ENCODE measurements around the gene MINDY3.
"Not testable (repeated sequence)": the region's sequence is repeated elsewhere in the genome, so short reads cannot be mapped to it uniquely, and the experiment has no call there.

Gene MINDY3

DNA sequence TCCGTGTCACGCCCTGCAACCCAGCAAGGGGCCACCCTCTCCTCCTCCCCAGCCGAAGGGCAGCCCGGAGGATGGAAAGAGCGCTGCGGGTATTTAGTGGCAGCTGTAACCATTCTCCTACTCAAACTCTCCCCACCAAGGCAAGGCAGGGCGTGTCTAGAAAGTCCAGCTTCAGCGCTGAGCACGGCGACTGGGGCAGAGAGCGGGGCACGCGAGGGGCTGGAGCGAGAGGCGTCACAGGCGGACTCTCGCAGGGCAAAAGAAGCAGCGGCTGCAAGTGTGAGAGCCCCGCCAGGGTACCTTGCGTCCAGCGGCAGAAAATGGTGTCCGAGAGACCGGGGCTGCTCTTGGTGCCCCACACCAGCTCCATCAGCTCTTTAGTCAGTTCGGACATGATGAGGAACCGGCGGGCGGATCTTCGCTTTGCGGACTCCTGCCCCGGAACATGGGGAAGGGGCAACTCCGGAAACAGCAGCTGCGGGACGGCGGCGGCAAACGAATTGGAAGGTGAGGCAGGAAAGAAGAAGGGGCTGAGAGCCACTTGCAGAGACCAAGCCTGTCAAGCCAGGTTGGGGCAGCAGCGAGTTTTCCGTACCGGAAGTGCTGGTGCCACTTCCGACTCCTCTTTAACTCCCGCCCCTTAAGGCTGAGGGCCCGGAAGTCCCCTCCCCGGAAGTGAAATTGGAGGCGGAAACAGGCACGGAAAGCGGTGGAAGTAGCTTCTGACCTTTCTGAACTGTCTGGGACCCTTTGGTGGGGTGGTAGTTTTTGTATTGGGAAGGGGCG lies at the start of gene MINDY3:
Gene MINDY3 (minus strand): TSS at position 602 of the 786 bp plus-strand sequence. CDS start 208 bp downstream, at position 394.
- DNase-seq (ENCODE audit: low read depth in 3 of 3) = peak; percentile 66 to 72 (median 71)

DNA sequence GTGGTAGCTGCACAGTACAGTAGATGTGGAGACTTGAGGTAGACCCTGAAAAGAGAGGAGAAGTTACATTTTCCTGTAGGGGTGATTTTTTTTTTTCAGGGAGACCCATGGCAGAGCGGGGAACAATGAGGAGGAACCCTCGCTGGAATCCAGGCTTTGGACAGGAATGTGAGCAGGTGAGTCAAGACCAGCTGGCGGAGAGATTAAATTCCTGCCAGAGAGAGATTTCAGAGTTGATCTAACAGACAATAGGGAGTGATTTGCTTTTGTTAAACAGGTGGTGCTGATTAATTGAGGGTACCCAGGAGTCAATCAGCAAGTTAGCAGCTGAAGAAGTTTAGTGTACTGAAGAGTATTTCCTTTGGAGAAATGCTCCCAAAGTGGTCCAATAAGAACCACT lies 41.6 kb upstream of the MINDY3 start:
- DNase-seq (ENCODE audit: low read depth in 3 of 3) = no peak

DNA sequence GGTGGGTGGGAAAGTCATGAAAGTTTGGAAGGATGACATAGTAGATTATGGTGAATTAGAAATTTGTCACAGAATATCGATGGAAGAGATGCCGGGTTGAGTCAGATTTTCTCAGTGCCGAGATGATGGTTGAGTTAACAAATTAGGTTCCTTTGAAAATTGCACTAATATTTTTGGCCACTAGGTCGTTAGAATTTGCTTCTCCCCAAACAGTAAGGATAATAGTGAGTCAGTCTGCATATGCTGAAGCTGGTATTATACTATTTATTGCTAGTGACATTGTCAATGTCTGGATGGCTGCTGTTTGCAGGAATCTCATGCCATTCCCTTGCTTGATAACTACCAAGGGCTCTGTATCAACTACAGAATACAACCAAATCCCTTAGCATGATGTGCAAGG lies 37.7 kb upstream of the MINDY3 start:
- DNase-seq (ENCODE audit: low read depth in 3 of 3) = no peak

DNA sequence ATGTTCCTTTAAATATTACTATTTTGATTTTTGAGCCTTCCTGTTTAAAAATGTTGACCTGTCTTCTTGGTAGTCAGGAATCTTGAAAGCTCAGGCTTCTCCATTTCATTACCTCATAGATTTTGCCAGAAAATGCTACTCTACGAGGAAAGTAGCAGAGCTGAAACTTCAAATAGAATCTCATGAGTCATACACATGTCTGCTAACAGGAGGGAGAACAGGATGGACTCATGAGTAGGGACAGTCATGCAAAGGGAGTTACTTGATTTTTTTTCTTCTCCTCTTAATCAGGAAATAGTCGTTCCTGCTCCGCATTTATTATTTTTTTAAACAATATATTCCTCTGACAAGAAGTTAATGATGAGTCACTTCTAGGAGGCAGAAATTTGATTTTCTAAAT lies 37.0 kb upstream of the MINDY3 start:
- DNase-seq (ENCODE audit: low read depth in 3 of 3) = no peak

DNA sequence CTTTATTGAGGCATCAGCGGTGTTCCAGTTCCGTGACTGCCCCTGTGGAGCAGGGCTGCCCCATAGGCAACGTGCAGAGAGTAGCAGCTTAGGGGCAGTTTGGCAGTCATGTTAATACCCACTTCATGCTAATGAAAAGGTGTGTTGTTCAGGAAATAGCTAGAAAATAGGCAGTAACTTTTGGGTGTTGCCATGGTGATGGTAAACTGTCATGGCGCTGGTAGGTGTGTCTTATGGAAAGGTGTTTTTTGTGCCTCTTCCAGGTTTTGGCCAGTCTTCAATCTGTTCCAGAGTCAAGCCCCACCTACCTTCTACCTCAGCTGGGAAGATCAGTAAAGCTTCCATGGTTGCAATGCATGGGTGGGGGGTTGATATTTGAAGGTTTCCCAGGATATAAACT lies 36.3 kb upstream of the MINDY3 start:
- DNase-seq (ENCODE audit: low read depth in 3 of 3) = no peak

DNA sequence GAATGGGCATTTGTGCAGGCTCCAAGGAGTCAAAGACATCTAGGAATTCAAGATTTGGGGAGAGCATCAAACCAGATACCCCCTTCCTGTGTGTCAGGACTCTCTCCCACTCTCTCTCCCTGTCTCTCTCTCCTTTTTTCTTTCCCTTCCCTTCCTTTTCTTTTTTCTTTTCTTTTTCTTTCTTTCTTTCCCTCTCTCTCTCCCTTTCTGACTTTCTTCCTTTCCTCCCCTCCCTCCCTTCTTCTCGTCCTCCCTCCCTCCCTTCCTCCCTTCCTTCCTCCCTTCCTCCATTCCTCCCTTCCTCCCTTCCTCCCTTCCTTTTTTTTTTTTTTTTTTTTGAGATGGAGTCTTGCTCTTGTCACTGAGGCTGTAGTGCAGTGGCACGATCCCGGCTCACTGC lies 24.1 kb upstream of the MINDY3 start:
- DNase-seq (ENCODE audit: low read depth in 3 of 3) = no peak

DNA sequence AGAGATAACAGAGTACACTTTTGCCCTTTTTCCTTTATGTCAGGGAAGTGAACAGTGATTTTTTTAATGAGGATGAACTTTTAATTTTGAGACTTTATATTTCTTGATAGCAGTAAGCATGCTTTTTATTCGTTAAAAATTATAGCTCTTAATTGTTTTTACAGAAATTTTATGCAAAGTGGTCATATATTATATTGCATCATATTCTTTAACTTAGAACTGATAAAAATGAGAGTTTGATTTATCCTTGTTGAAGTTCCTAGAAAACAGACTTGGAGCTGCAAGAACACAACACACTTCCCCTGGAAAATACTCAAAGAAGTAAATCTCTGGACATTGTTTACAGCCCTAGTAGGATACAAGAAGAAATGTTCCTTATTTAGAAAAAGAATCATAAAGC lies 21.2 kb upstream of the MINDY3 start:
- DNase-seq (ENCODE audit: low read depth in 3 of 3) = no peak

DNA sequence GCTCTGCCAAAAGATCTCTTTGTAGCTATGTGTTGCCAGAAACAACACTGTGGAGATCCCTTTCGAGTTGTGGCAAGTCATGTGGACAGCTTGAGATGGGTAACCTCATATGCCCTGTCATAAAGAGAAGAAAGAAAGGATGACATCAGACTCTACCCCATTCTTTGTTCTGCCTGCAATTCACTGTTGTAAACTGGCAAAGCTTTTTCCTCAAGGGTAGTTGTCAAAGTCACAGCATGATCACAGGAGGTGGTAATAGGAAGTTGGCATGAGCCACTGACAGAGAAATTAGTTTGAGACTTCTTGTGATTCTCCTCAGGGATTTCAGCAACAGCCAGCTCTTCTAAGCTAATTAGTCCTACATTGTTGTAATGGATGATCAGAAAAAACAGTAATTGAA lies 19.4 kb upstream of the MINDY3 start:
- DNase-seq (ENCODE audit: low read depth in 3 of 3) = no peak

DNA sequence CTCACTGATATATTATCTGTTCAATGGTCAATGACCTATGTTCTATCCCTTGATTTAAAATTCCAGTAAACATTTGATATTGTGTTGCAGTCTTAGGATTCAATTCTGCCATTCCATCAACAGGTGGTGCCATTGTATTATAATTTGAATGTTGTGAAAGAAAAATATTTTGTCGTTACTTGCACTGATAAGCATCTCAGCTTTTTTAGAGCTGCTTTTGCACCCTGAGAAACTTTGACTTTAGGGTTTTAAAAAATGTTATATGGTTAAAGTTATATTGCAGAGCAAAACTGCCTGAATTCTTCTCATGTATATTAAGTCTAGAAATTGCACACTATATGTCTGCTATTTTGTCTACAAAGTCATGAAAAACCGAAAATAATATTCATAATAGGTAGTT lies 18.8 kb upstream of the MINDY3 start:
- DNase-seq (ENCODE audit: low read depth in 3 of 3) = no peak

DNA sequence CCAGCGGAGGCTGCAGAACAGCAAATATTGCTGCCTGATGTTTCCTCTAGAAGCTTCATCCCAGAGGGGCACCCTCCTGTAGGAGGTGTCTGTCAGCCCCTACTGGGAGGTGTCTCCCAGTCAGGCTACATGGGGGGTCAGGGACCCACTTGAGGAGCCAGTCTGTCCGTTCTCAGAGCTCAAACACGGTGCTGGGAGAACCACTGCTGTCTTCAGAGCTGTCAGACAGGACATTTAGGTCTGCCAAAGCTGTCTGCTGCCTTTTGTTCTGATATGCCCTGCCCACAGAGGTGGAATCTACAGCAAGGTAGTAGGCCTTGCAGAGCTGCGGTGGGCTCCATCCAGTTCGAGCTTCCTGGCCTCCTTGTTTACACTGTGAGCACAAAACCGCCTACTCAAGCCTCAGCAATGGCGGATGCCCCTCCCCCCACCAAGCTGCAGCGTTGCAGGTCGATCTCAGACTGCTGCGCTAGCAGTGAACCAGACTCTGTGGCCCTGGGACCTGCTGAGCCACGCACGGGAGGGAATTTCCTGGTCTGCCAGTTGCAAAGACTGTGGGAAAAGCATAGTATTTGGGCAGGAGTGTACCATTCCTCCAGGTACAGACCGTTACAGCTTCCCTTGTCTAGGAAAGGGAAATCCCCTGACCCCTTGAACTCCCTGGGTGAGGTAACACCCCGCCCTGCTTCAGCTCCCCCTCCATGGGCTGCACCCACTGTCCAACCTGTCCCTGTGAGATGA lies 17.7 kb upstream of the MINDY3 start:
- no peak for DNase-seq (ENCODE audit: low read depth in 3 of 3)

DNA sequence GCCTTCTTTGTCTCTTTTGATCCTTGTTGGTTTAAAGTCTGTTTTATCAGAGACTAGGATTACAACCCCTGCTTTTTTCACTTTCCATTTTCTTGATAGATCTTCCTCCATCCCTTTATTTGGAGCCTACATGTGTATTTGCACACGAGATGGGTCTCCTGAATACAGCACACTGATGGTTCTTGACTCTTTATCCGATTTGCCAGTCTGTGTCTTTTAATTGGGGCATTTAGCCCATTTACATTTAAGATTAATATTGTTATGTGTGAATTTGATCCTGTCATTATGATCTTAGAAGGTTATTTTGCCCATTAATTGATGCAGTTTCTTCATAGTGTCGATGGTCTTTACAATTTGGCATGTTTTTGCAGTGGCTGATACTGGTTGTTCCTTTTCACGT lies 16.0 kb upstream of the MINDY3 start:
- not testable (repeated sequence) for DNase-seq (ENCODE audit: low read depth in 3 of 3)

DNA sequence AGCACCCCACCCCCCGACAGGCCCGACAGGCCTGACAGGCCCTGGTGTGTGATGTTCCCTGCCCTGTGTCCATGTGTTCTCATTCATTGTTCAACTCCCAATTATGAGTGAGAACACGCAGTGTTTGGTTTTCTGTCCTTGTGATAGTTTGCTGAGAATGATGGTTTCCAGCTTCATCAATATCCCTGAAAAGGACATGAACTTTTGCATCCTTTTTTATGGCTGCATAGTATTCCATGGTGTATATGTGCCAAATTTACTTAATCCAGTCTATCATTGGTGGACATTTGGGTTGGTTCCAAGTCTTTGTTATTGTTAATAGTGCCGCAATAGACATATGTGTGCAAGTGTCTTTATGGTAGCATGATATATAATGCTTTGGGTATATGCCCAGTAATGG lies 12.3 kb upstream of the MINDY3 start:
- not testable (repeated sequence) for DNase-seq (ENCODE audit: low read depth in 3 of 3)

DNA sequence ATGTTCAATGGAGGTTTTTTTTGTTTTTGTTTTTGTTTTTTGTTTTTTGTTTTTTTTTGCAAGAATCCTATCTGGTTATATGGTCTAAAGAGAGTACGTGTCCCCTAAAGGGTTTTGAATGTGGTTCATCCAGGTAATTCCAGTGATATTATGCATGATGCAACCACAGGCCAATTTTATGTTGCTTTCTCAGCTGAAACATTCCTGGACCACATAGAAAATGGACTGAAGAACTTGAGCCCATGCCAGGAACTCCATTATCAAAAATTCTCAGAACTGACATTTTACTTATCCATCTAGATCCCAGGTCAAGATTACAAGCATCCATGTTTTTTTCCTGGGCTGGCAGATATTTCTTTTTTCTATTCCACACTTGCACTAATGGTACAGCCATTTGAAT lies 11.5 kb upstream of the MINDY3 start:
- no peak for DNase-seq (ENCODE audit: low read depth in 3 of 3)

DNA sequence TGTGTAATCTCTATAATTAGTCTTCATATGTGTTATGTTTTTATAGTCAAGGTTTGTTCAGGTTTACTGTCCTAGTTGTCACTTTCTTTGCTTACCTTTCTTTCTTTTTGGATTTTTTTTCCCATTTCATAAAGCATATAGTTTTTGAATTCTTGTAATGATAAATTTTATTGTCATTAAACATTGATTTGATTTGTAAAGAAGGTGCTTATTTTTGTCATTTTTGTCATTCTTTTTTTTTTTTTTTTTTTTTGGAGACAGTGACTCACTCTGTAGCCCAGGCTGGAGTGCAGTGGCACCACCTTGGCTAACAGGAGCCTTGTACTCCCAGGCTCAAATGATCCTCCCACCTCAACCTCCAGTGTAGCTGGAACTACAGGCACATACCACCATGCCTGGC lies 9.6 kb upstream of the MINDY3 start:
- no peak for DNase-seq (ENCODE audit: low read depth in 3 of 3)

DNA sequence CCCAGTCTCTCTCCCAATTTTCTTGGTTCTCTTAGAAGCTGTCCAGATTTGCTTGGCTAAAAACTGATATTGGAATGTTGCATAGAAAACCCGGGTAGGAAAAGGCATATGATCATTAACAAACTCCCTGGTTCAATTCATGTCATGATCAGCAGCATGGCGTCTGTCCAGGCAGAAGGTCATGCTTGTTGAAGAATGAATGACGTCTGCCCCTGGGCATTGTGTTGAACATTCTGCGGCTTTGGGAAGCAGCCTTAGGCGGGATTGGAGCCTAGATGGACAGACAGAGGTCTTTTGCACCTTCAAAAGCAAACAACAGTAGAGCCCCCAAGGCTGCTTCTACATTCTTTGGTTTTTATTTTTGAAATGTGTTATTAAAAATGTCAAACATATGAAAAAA lies 7.7 kb upstream of the MINDY3 start:
- DNase-seq (ENCODE audit: low read depth in 3 of 3) = no peak

DNA sequence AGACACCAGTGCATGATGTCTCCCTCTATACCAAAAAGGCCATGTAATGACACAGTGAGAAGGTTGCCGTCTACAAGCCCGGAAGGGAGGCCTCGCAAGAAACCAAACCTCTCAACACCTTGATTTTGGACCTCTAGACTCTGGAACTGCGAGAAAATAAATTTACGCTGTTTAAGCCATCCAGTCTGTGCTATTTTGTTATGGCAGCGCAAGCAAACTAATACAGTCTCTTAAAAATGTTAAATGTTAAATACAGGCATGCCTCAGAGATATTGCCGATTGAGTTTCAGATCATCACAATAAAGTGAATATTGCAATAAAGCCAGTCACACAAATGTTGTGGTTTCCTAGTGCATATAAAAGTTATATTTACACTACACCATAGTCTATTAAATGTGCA lies 5.0 kb upstream of the MINDY3 start:
- no peak for DNase-seq (ENCODE audit: low read depth in 3 of 3)

DNA sequence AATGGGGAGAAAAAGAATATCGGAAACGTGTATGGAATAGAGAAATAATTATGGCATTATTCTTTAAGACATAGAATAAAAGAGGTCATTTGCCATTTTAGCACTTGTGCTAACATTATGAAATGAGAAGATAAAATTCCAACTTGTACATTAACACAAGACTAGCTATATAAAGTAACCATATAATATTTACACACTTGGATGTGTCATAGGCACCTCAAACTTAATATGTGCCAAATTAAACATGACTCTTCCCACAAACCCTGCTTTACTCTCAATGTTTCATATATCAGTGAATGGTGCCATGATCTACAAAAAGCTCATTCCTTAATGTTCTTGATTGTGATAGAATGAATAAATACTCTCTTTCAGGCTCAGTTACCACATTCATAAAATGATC lies 4.1 kb upstream of the MINDY3 start:
- DNase-seq (ENCODE audit: low read depth in 3 of 3) = no peak

DNA sequence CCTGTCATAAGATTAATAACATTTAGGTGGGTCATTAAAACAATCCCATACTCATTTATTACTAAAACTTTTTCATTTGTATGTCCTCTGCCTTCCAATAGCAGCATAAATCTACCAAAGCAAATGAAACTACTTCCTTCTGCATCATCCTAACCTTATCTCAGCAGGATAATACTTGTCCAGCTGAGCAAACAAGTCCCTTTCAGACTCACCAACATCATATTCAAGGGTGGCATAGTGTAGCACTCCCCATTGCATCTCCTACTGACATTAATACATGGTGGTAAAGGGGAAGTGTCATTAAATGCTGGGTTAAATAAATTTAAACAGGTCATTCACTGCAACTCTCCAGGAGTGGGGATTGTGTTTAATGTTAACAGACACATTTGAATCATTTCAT lies 3.4 kb upstream of the MINDY3 start:
- no peak for DNase-seq (ENCODE audit: low read depth in 3 of 3)

DNA sequence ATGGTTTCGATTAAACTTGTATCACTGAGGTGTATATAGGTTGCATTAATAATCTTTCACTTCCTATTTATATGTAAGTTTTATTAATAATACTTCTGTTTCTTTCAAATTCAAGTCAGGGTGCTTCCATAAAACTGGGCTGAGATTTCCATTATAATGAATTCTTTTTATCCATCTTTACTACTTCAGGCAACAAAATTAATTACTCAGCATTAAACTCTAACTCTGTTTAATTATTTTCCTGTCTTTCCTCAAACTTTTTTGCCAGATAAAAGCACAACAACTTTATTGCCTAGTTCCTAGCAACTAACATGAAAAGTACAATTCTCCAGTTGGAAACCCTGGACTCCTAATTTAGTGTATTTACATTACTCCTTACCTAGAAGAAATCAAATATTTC lies 3.0 kb upstream of the MINDY3 start:
- DNase-seq (ENCODE audit: low read depth in 3 of 3) = no peak

DNA sequence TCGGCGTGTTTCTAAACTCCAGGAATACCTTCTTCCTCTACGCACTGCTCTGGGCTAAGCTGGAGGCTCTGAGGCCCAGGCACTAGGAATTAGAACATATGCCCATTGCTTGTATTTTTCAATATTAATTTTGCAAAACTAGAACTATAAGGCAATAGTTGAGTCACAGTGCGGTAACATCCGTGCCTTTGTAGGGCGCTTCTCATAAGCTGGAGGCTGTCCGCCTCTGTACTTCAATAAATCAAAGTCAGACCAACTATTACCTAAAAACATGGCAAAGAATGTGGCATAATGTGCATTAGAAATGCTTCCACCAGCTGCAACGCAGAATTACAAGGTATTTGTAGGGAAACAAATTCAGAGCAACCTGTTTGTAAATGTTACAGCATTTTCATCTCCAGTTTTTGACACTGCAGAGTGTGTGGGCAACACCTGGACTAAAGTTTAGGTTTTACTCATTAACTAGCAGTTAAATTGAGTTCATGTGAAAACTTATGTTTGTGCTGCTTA lies 440 bp upstream of the MINDY3 start:
- no peak for DNase-seq (ENCODE audit: low read depth in 3 of 3)

DNA sequence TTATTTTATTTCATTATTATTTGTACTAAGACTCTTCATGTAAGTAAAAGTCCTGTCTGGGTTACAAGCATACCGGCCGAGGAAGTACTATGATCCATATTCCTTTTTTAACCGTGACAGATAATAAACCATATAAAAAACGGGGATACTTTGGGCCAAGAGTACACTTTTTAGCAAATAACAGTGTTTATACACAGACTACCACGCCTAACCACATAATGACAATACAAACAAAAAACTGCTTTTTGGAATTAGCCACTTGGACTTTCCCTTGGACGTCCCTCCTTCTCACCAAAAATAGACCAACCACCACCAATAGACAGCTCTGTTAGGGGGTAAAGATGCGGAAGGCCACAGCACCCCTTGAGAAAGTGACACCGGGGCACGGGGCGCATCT lies 800 bp downstream of the MINDY3 start:
- no peak for DNase-seq (ENCODE audit: low read depth in 3 of 3)

DNA sequence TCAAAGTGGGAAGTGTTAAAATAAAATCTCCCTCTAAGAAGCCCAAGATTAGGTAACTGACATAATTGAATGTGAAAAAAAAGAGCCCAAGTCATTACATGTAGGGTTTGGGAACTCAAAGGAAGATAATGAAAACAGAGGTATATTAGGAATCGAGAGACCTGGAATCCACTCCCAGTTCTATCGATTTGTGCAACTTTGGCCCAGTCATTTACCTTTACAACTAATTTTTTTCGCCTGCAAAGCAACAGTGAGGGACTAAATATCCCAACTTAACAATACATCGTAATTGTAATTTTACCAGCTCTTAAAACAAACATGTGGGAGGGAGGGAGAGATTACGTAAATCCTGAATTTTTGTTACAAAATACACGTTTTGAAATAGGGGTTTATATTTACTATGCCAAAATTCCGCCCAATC lies 1.4 kb downstream of the MINDY3 start:
- no peak for DNase-seq (ENCODE audit: low read depth in 3 of 3)

DNA sequence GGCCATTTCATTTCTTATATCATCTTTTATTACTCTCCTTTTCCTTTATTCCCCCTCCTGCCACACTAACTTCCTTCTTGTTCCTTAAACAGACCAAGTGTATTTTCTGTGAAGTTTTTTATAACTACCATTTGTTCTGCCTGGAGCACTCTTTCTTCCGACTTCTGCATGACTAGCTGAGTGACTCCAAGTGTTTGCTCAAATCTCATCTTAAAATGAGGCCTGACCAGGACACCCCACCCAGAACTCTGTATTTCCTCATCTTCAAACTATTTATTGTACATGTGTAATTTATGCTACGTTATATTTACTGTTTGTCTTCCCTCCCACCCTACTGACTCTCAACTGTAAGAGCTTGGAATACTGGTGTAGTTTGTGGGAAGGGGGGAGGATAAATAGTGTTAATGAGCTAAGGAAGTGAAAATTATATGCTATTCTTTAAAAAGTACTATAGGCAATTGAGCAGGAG lies 3.2 kb downstream of the MINDY3 start:
- no peak for DNase-seq (ENCODE audit: low read depth in 3 of 3)
